ENCODE data around the gene TGFB1.
"Not testable (repeated sequence)": the region's sequence is repeated elsewhere in the genome, so short reads cannot be mapped to it uniquely, and the experiment has no call there.

The TGFB1 gene

DNA sequence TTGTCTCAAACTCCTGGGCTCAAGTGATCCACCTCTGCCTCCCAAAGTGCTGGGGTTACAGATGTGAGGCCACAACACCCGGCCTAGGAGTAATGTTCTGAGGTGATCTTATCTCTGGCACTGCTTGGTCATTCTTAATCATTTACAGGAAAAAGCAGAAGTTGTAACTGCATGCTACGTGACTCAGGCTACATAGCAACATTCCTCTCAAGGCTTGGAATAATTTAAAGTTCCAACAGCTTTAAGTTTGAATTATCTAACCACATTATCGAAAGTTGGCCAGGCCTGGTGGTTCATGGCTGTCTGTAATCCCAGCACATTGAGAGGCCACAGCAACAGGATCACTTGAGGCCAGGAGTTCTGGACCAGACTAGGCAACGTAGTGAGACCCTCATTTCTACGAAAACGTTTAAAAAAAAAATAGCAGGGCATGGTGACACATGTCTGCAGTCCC, 14.2 kb upstream of the TGFB1 start:
- DNase-seq: no peak

GRCh38 chr19:41366089-41366488, 12.4 kb upstream of the TGFB1 start:
- no peak for DNase-seq

DNA sequence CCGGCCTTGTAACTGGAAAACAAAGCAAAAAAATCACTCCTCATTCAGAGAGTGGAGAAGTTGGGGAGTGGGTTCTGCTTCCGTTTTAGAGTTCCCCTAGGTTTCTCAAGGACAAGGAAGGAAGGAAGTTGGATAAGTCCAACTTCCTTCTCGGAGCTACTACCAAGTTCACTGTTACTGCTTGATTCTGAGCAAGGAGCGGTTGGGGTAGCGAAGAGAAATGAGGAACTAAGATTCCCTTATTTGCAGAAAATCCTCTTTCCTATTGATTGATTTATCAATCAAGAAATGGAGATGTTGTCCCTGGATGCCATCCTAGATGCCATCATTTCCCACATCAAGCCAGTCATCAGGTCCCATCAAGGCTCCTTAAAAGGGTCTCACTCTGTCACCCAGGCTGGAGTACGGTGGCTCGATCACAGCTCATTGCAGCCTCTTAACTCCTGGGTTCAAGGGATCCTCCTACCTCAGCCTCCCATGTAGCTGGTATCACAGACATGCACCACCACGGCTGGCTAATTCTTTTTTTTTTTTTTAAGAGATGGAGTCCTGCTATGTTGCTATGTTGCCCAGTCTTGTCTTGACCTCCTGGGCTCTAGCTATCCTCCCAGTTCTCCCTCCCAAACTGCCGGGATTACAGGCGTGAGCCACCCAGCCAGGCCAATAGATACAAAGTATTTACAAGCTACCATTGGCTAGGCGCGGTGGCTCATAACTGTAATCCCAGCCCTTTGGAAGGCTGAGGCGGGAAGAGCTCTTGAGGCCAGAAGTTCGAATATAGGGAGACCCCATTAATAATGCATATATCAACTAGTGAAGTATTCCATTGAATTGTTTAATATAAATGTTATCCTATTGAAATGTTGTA, 11.0 kb upstream of the TGFB1 start:
- DNase-seq: no peak

DNA sequence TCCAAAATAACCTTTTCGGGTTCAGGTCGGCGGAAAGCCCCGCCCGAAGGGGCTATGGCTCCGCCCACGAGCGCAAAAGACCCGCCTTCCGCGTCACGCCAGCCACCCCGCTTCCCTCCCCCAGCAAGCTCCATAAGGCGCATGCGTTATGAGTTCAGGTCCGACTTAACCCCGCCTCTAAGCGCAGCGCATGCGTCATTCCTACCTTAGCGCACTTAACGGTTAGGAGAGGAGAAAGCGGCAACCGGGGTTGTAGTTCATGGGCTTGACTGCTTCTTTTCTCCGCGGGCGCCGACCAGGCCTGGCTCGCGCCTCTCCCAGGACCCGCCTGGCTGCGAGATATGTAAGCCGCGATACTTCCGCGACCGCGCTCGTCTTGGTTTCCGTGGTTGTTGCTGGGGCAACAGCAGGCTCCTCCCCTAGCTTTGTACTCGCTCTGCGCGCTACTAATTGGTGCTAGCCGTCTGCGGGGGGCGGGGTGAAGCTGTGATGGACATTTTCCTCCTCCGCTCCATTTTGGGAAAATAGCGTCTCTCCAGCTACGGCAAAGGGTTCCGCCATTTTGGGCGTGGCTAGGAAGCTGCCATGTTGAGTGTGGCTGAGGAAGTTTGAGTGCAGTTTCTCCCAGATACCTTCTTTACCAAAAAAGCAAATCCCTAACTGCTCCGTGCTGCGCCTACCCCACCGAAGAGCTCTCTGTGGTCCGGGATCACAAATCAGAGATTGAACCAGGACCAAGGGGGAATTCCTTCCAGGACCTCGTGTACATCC, 10.2 kb upstream of the TGFB1 start, which contains the start of gene B9D2:
TSS of gene B9D2 (minus strand) at position 397 of the 771 bp plus-strand sequence. CDS start 630 bp downstream, outside the sequence.
- DNase-seq: peak; percentile 95

GRCh38 chr19:41363371-41363752, 9.6 kb upstream of the TGFB1 start:
- DNase-seq: no peak

DNA sequence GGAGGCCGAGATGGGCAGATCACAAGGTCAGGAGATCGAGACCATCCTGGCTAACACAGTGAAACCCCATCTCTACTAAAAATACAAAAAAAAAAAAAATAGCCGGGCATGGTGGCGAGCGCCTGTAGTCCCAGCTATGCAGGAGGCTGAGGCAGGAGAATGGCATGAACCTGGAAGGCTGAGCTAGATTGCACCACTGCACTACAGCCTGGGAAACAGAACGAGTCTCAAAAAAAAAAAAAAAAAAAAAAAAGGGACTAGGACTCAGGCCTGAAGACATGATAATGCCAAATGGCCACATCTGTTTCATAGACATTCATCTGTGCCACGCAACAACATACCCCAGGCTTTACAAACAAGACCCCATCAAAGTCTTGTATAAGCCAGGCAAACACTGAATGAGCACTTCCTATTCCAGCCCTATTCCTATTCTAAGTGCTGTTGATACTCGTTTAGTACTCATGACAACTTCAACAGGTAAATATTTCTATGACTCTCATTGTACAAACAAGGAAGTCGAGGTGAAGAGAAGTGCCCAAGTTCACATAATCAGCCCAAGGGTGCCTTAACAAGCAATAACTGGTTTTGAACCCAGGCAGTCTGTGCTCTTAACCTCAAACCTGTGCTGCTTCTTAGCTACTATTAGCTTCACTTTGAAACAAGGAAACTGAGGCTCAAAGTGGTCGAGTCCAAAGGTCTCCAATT, 8.6 kb upstream of the TGFB1 start:
- DNase-seq: no peak

DNA sequence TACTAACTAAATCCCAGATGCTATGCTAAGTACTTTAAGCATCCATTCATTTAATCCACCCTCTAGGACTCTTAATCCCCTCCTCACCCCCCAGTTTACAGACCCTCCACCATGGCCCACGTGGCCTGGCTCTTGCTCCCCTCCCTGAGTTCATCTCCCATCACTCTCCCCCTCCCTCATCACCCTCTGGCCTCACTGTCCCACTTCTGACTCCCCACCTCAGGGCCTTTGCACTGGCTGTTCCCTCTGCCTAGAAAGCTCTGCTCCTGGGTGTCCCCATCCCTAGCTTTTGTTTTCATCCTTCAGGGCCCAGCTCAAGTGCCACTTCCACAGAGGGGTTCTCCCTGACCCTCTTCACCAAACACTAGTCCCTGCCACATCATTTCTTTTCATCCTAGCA, 6.0 kb upstream of the TGFB1 start:
- DNase-seq: no peak

DNA sequence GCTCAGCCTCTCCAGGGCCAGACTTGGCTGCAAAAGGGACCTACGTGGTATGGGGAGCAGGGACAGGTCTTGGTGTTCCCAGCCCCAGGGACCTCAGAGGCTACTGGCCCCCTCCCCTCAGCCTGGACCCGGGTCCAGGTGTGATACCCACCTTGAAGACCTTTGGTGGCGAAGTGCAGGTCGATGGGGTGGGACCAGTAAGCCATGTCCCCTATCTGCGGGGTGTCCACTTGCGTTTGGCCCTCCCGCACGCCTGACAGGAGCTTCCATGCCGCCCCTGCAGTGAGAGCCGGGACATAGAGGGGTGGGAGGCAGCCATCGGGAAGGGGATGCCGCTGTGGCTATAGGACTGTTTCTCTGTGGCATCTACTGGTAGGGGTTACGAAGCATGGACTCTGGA, 4.0 kb upstream of the TGFB1 start:
- no peak for DNase-seq

GRCh38 chr19:41356984-41357739, 3.4 kb upstream of the TGFB1 start:
- no peak for DNase-seq

DNA sequence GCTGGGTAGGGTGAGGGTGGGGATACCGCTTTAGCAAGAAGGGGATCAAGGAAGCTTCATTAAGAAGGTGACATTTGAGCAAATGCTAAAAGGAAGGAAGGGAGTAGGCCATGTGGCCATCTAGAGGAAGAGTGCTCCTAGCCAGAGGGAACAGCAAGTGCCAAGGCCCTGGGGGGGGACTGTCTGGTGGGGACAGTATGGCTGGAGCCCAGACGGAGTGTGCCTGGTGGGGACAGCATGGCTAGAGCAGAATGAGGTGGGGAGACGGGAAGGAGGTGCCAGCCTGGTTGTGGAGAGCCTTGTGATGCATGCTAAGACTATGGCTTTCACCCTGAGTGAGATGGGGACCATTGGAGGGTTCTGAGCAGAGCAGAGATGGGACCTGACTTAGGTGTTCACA, 2.1 kb upstream of the TGFB1 start:
- DNase-seq: no peak

DNA sequence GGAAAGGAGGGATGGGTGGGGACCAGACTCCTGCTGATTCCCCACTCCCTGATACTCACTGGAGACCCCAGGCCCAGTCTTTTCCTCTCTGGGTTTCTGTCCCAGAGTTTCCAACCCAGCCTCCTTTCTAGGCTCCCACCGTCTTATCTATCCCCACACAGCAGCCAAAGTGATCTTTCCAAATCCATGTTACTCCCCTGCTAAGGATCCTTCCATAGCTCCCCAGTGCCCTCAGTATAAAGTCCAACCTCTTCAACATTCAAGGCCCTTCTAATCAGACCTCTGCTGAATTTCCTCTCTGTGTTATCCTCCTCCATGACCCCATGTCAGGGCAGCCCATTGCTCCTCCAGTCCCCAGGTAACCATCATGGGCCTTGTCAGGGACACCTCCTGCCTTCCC, 1.3 kb upstream of the TGFB1 start:
- DNase-seq: no peak

DNA sequence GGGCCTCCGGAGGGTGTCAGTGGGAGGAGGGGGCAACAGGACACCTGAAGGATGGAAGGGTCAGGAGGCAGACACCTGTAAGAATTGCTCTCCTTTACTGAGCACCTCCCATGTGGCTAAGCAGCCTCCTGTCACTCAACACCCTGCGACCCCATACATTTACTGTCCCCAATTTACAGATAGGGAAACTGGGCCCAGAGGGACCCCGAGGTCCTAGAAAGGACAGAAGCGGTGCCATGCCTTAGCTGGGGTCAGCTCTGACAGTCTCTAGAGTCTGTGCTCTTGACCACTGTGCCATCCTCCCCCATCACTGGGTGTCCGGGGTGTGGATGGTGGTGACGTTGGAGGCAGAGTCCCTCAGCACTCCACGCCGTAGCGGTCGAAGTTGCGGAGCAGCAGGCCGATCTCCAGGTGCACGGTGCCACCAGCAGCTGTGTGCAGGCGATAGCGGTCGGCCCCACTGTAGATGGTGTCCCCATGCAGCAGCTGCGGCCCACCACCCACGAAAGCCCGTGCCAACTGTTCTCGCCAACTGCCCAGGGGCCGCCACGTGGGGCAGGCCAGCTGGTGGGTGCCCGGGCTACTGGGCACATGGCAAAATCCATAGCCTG, 726 bp upstream of the TGFB1 start:
- no peak for DNase-seq

GRCh38 chr19:41352609-41353465, 885 bp downstream of the TGFB1 start:
- DNase-seq: peak; percentile 60

GRCh38 chr19:41352279-41352608, 1.5 kb downstream of the TGFB1 start:
- DNase-seq: no peak

DNA sequence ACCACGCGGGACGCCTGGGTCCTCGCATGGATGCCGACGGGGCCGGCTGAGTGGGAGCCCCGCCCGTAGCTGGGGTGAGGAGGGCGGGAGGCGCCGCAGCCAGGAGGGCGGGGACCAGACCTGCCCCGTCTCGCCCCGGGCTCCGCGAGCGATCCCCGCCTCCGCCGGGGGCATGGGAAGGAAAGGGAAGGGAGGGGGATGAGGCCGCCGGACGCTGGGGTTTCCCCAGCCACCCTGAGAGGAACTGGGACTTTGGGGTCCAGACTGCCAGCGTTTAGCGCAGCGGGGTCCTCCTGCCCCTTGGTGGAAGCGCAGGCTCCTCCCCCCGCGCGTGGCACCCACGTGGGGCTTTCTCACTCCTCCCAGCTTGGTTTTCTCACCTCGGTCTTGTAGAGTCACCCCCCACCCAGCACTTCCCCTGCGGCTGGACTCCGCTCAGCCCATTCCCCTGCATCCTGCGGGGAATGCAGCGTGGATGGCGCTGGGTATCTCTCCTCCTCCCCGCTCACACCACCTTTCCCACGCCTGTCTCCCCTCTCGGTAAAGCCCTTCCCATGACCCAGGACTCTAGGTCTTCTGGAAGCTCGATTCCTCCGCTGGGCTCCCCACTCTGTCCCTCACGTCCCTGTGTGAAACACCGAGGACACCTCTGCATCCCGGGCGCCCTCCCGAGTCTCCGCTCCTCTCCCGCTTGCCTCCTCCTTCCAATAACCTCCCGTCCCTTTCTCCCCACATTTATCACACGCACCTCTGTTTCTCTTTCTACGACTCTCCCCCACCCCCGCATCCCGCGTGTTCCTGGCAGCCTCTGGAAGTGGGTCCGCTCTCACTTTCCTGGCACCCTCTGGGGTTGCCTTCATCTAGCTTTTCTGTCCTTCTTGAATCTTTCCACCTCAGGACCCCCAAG, 2.1 kb downstream of the TGFB1 start:
- DNase-seq: peak; percentile 77

GRCh38 chr19:41350735-41351338, 2.9 kb downstream of the TGFB1 start:
- DNase-seq: no peak

DNA sequence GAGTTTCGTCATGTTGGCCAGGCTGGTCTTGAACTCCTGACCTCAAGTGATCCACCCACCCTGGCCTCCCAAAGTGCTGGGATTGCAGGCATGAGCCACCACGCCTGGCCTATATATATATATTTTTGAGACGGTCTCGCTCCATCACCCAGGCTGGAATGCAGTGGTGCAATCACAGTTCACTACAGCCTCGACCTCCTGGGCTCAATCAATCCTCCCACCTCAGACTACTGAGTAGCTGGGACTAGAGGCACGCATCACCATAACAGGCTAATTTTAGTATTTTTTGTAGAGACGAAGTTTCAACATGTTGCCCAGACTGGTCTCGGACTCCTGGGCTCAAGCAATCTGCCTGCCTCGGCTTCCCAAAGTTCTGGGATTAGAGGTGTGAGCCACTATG, 6.8 kb downstream of the TGFB1 start:
- not testable (repeated sequence) for DNase-seq

- DNase-seq: no peak
These were observed 9.6 kb downstream of the TGFB1 start for GRCh38 chr19:41344162-41344561.

GRCh38 chr19:41341669-41342490, 11.8 kb downstream of the TGFB1 start:
- DNase-seq: no peak
